Stimulated activated CD4-positive, alpha-beta T cell treated with anti-CD3 and anti-CD28 coated beads, Interleukin-4, amount 100 ng/mL, for 1 hour (primary cell): ENCODE measurements around the gene LEP.

Source experiments
- DNase-seq: peaks from one replicate; pipeline ENCODE4 v3.0.0-alpha.2; 2020

The LEP gene

GRCh38 chr7:128251337-128251736 lies 10.3 kb downstream of the LEP start:
- DNase-seq: no peak

- no peak for DNase-seq
These were observed 12.6 kb downstream of the LEP start for GRCh38 chr7:128253701-128254100.

GRCh38 chr7:128254470-128254869 lies 13.4 kb downstream of the LEP start:
- no peak for DNase-seq

GRCh38 chr7:128255271-128255670 lies 14.2 kb downstream of the LEP start:
- DNase-seq: no peak

- DNase-seq: no peak
These were observed 16.4 kb downstream of the LEP start for GRCh38 chr7:128257458-128257857.

GRCh38 chr7:128259131-128260061 lies 18.3 kb downstream of the LEP start:
- no peak for DNase-seq

- no peak for DNase-seq
These were observed 19.2 kb downstream of the LEP start for GRCh38 chr7:128260069-128260795.

- no peak for DNase-seq
These were observed 21.4 kb downstream of the LEP start for GRCh38 chr7:128262273-128263028.

- no peak for DNase-seq
These were observed 22.3 kb downstream of the LEP start for GRCh38 chr7:128263420-128263819.

- DNase-seq: no peak
These were observed 23.4 kb downstream of the LEP start for GRCh38 chr7:128264477-128264876.

GRCh38 chr7:128265156-128265905 lies 24.3 kb downstream of the LEP start:
- DNase-seq: no peak

GRCh38 chr7:128265906-128266300 lies 24.8 kb downstream of the LEP start:
- no peak for DNase-seq

GRCh38 chr7:128266529-128266882 lies 25.4 kb downstream of the LEP start:
- no peak for DNase-seq

- no peak for DNase-seq
These were observed 26.0 kb downstream of the LEP start for GRCh38 chr7:128266883-128267594.

GRCh38 chr7:128267595-128267924 lies 26.5 kb downstream of the LEP start:
- DNase-seq: no peak

GRCh38 chr7:128268233-128268632 lies 27.2 kb downstream of the LEP start:
- no peak for DNase-seq

- no peak for DNase-seq
These were observed 29.8 kb downstream of the LEP start for GRCh38 chr7:128270826-128271272.

GRCh38 chr7:128271471-128271941 lies 30.4 kb downstream of the LEP start:
- DNase-seq: no peak

GRCh38 chr7:128271942-128272481 lies 30.9 kb downstream of the LEP start:
- no peak for DNase-seq

- DNase-seq: no peak
These were observed 33.3 kb downstream of the LEP start for GRCh38 chr7:128274246-128274883.
